Muscle layer of colon (tissue), 2 donors: ENCODE data around the gene ROS1.
A peak's percentile ranks its signal among the peaks of the same experiment; 100 is the strongest.

Experiments used
- H3K27ac ChIP-seq: one replicate; pipeline ENCODE4 v1.7.0; 2013; ENCODE audit warnings: low read depth, mild to moderate bottlenecking, low read length, moderate library complexity
- H3K27me3 ChIP-seq, 2 donors: one replicate each; pipeline ENCODE4 v1.7.0; 2013; ENCODE audit warnings: low read length in 2 of 2, mild to moderate bottlenecking in 2 of 2; ENCODE audit not compliant: insufficient read depth in 2 of 2, control insufficient read depth in 1 of 2
- H3K36me3 ChIP-seq: one replicate; pipeline ENCODE4 v1.7.0; 2013; ENCODE audit warnings: mild to moderate bottlenecking, low read length; ENCODE audit not compliant: insufficient read depth
- H3K4me1 ChIP-seq: one replicate; pipeline ENCODE4 v1.7.0; 2013; ENCODE audit warnings: mild to moderate bottlenecking, low read length; ENCODE audit not compliant: insufficient read depth
- H3K4me3 ChIP-seq, 2 donors: one replicate each; pipeline ENCODE4 v1.7.0; 2013; ENCODE audit warnings: low read length in 2 of 2, low read depth in 1 of 2, mild to moderate bottlenecking in 1 of 2, moderate library complexity in 1 of 2
- H3K9ac ChIP-seq: one replicate; pipeline ENCODE4 v1.7.0; 2013; ENCODE audit warnings: low read length
- H3K9me3 ChIP-seq: one replicate; pipeline ENCODE4 v1.7.0; 2013; ENCODE audit warnings: mild to moderate bottlenecking, low read length
- donor health status: abdominal sarcoma.
- donor health status: Adenocarcinoma of cecum.

The ROS1 gene

DNA sequence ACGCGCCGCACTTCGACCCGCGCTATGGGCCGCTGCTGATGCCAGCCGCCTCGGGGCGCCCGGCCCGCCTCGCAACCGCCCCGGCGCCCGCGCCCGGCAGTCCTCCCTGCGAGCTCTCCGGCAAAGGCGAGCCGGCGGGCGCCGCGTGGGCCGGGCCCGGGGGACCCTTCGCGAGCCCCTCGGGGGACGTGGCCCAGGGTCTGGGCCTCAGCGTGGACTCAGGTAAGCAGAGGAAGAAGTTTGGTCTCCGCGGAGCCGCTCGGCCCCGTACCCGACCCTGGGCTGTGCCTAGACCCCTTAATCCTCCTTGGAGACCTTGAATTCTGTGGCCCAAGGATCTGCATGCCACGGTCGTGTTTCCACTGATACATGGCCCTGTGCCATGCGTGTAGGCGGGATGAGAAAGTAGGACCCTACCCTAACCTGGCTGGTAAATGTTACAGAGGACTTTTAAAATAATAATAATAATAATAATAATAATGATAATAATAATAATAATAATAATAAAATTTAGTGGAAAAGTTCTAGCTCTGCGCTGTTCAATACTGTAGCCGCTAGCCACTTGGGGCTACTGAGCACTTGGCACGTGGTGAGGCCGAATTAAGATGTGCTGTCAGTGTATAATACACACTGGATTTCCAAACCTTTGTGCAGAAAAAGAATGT, 154.8 kb downstream of the ROS1 start:
- H3K9me3 ChIP-seq = peaks cover 16% of the 10 kb centered on the region
- H3K27me3 ChIP-seq = peaks cover 54 to 71% of the 10 kb centered on the region in 2 donors
- H3K9ac ChIP-seq = no peak overlapping the region
- no peak overlapping the region for H3K4me3 ChIP-seq
- no peak overlapping the region for H3K27ac ChIP-seq
- H3K36me3 ChIP-seq = no peaks in the 10 kb centered on the region
- H3K4me1 ChIP-seq = peaks cover 13% of the 10 kb centered on the region

DNA sequence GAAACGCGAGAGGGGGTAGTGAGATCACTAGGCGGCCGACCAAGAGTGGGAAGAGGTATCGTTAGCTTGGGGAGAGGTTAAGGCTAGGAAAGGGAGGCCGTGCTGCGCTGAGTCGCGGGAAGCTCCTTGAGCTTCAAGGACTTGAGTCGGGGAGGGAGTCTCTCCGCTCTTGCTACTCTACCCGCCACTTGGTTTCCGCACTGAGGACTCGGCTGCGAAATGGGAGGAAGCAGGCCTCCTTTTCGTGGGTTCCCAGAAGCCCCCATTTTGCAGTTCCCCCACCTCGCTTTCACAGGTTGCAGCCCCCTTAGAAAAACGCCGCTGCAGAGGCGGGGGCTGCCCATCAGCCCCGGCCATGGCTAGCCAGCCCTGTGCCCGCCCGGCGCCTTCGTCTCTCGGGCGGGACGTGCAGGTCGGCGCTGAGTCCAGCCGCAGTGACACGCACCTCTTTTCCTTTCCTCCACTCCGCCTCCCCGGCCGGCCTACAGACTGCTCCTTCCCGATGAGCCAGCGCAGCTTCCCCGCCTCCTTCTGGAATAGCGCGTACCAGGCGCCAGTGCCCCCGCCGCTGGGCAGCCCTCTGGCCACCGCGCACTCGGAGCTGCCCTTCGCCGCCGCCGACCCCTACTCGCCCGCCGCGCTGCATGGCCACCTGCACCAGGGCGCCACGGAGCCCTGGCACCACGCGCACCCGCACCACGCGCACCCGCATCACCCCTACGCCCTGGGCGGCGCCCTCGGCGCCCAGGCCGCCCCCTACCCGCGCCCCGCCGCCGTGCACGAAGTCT, 155.5 kb downstream of the ROS1 start:
- Histone ChIP-seq H3K9me3 (peaks cover 16% of the 10 kb centered on the region), H3K9ac (no peak overlapping the region), H3K27ac (no peak overlapping the region), H3K36me3 (no peaks in the 10 kb centered on the region), H3K27me3 (peaks cover 56 to 77% of the 10 kb centered on the region in 2 donors), H3K4me1 (peaks cover 18% of the 10 kb centered on the region), H3K4me3 (peak overlapping the region in 1 of 2 donors; percentile 8)

DNA sequence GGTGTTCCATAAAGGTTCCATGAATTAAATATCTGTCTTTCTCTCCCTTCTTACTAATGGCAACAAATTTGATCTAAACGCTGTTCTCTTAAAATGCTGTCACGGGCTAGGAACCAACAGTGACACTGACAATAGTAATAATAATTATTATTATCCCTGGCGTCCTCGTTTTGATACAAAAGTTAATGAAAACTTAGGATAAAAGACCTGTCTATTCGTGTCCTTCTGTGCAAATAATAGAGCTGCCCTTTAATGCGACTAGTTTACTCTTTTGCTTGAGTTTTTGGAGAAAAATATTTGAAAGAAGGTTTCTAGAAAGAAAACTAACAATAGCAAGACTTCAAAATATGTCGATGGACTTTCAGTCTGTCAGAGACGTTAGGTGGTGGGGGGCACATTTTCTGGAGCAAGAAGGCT, 156.1 kb downstream of the ROS1 start:
- Histone ChIP-seq H3K9ac (no peak overlapping the region), H3K9me3 (peaks cover 16% of the 10 kb centered on the region), H3K36me3 (no peaks in the 10 kb centered on the region), H3K4me3 (no peak overlapping the region), H3K27me3 (peaks cover 61 to 82% of the 10 kb centered on the region in 2 donors), H3K27ac (no peak overlapping the region), H3K4me1 (peaks cover 20% of the 10 kb centered on the region)

DNA sequence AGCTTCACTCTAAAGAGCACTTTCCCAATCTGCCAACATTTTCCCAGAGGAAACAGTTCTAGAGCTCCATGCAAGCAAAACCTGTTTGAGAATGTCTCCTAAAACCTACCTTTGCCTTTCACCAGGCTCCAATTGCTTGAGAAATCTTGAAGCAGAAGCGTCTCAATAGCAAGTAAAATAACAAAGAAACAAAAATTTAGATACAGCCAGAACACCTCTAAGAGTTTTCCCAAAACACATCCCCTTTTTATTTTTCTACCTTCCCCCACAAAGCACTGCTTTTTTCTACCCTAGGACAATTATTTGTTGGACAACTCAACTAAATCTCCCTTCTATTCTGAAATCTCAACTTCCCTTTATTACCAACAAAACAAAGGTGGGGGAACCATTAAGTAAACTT, 156.8 kb downstream of the ROS1 start:
- Histone ChIP-seq H3K36me3 (no peaks in the 10 kb centered on the region), H3K27ac (no peak overlapping the region), H3K4me1 (peaks cover 26% of the 10 kb centered on the region), H3K9me3 (peaks cover 22% of the 10 kb centered on the region), H3K4me3 (no peak overlapping the region), H3K27me3 (peaks cover 68 to 89% of the 10 kb centered on the region in 2 donors), H3K9ac (no peak overlapping the region)

DNA sequence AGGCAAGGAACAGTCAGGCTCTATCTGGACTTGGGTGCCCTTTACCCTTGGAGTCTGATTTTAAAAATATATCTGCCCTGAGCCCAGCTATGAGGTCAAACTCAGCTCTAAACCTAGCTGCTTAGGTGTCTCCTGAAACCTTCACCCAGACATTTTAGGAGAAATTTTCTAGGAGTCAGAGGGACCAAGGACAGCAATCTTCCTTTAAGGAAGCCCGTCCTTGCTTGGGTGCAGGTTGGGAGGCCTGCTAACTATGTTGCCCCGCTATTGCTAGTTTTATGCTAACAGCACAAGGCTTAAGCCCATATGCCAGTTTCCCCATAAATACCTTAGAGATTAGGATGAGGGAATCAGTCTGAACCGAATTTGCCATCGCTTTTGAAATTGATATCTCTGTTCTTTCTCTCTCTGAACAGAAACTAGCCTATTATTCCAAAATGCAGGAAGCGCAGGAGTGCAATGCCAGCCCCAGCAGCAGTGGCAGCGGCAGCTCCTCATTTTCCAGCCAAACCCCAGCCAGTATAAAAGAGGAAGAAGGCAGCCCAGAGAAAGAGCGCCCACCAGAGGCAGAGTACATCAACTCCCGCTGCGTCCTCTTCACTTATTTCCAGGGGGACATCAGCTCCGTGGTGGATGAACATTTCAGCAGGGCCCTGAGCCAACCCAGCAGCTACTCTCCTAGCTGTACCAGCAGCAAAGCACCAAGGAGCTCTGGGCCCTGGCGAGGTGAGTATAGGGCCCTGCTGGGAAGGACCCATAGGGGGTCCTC, 157.8 kb downstream of the ROS1 start:
- Histone ChIP-seq H3K4me1 (peaks cover 26% of the 10 kb centered on the region), H3K9ac (no peak overlapping the region), H3K4me3 (no peak overlapping the region), H3K36me3 (no peaks in the 10 kb centered on the region), H3K27me3 (peaks cover 78 to 96% of the 10 kb centered on the region in 2 donors), H3K27ac (no peak overlapping the region), H3K9me3 (peaks cover 22% of the 10 kb centered on the region)

DNA sequence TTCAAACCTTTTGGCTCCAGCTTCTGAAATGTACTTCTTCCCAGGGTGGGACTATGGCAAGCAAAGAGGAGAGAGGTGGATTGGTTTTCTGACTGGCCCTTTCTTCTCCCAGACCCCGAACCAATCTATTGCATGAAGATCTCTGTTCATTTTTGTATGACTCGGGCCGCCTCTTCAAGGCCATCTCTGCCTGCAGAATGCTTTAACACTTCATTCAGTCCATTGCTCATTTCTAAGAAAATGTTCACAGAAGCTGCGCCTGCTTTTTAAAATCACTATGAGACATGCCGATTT, 158.7 kb downstream of the ROS1 start:
- no peaks in the 10 kb centered on the region for H3K36me3 ChIP-seq
- H3K9ac ChIP-seq = no peak overlapping the region
- H3K9me3 ChIP-seq = peaks cover 22% of the 10 kb centered on the region
- H3K4me3 ChIP-seq = no peak overlapping the region
- H3K27me3 ChIP-seq = peaks cover 76 to 96% of the 10 kb centered on the region in 2 donors
- H3K27ac ChIP-seq = no peak overlapping the region
- peaks cover 26% of the 10 kb centered on the region for H3K4me1 ChIP-seq

DNA sequence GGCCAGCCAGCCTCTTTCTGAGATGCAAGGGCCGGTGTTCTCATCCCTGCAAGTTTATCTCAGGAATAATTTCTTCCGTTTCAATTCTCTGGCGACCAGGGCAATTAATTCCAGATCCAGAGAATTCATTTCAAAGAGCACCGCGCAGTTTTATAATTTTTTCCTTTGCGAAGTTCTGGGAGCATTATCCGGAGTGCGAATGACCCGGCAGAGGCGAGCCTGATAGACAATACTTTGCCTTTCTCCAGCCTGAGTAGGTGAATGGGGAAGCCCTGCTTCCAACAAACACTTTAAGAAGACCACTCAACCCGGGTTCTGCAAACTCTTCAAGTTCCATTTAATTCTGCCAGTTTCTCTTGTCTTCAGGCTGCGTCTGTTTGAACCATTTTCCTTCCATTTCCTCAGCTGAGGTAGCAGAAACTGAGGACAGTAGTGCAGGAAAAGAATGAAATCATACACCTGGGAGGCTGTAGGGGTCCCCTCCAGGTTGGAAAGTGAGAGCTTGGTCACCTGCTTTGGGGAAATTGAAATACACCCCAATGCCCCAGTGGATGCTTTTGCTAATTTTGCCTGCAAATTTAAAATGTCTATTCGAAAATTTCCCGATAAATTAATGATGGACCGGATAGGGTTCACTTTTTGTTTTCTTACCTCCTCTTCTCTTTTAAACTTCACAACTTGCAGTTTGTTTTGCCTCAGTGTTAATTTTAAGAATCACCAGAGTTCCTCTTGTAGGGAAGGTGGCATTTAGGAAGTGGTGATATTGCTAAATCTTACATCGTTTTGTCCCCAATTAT, 159.3 kb downstream of the ROS1 start:
- Histone ChIP-seq H3K4me3 (peak overlapping the region in 1 of 2 donors; percentile 60), H3K4me1 (peaks cover 26% of the 10 kb centered on the region), H3K9me3 (peaks cover 22% of the 10 kb centered on the region), H3K27me3 (peaks cover 75 to 94% of the 10 kb centered on the region in 2 donors), H3K27ac (no peak overlapping the region), H3K36me3 (no peaks in the 10 kb centered on the region), H3K9ac (no peak overlapping the region)

DNA sequence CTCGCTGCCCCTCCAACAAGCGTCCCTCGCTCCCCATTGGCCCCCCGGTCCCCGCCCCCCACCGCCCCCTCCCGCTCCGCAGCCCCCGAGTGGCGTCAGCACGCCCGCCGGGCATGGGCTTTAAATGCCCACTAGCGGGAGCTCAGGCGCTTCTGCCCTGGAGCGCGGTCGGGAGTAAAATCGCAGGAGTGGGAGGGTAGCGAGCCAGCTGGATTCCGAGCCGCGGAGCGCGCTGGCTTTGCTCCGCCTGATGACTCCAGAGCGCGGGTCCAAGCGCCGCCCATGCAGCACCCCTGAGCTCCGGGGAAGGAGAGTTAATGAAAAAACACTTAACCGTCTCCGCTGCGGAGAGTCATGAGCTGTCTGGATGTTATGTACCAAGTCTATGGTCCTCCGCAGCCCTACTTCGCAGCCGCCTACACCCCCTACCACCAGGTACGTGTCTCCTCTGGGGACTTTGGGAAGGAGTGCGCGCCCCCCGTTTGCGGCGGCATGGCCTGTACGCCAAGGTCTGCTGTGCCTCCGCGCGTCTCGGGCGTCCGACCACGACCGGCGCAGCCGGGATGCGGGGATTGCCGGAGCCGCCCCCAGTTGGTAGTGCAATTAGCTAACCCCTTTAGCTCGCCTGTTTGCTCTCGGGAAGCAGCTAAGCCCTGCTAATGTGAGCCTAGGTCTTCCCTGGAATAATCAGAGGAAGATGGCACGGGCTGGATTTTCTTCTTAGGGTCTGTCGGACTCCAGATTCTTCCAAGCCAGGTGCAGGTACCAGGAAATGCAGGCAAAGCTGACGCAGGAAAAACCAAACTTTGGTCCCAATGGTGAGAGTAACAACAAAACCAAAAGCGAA, 160.1 kb downstream of the ROS1 start, which contains the start of gene VGLL2:
TSS of gene VGLL2 (plus strand) at position 149 of the 847 bp plus-strand sequence. CDS start at position 355, 206 bp downstream.
- Histone ChIP-seq H3K4me3 (peak within 1 kb of the TSS; percentile 45 to 63), H3K27me3 (peaks cover 76 to 88% of the 10 kb centered on the region in 2 donors), H3K4me1 (peaks cover 26% of the 10 kb centered on the region), H3K9ac (no peak within 1 kb of the TSS), H3K9me3 (peaks cover 22% of the 10 kb centered on the region), H3K36me3 (no peaks in the 10 kb centered on the region), H3K27ac (no peak within 1 kb of the TSS)

DNA sequence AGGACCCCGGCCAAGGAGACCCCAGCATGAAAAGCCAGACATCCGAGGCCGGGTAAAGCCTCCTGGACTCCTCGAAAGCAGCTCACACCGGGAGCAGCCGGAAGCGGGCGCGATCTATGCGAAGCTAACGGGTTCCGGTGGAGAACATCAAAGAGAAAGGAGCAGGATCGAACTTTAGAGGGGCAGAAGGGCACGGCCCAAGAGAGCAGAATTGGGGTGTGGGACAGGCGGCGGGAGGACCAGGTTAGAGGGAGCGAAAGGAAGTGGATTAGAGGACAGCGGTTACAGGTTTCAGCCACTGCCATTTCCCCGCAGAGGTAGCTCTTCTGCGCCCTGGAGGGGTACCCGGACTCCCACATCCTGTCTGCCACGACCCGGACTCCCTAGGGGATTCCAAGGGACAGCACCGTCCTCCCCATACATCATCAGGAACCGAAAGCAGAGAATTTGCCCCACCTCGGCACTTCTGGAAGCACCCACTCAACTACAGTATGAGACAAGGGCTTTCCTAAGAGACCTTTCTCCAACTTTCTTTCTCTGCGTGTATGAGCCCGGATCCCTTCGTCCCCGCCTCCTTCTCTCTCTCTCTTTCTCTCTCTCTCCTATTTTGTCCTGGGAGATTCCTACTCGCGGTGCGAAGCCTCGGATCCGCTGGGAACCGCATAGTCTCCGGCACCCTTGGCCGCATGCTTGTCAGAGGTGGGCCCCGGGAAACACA, 160.9 kb downstream of the ROS1 start:
- Histone ChIP-seq H3K27me3 (peaks cover 74 to 81% of the 10 kb centered on the region in 2 donors), H3K27ac (no peak overlapping the region), H3K4me3 (peak overlapping the region; percentile 24 to 63), H3K4me1 (peaks cover 22% of the 10 kb centered on the region), H3K9me3 (peaks cover 22% of the 10 kb centered on the region), H3K36me3 (no peaks in the 10 kb centered on the region), H3K9ac (no peak overlapping the region)

DNA sequence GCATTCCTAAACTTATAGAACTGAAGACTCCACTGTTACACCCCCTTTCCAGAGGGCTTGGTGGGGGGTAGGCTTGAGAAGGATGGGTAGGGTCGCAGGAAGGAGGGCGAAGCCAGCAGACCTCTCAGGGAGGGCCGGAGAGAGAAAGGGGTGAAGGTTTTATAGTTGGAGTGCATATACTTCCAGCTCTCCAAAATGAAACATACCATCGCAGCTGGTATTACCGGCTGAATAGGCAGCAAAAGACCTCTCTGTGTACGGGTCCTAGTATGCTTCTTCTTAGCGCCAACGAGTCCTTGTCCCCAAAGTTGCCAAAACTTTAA, 161.4 kb downstream of the ROS1 start:
- H3K4me1 ChIP-seq = peaks cover 18% of the 10 kb centered on the region
- H3K27me3 ChIP-seq = peaks cover 69 to 76% of the 10 kb centered on the region in 2 donors
- H3K27ac ChIP-seq = no peak overlapping the region
- peak overlapping the region; percentile 24 to 63 for H3K4me3 ChIP-seq
- peaks cover 22% of the 10 kb centered on the region for H3K9me3 ChIP-seq
- H3K36me3 ChIP-seq = no peaks in the 10 kb centered on the region
- H3K9ac ChIP-seq = no peak overlapping the region
